CD4-positive, alpha-beta memory T cell (primary cell): Measurements from ENCODE around the gene TMEM169. TPM values are rescaled to one million over a fixed set of nuclear protein-coding genes. Genes with fewer than 3 reads are reported as not detected.

Experiments
- CTCF ChIA-PET: fragments of 350-600 bp; sonication (Branson Sonifier 250); formaldehyde crosslinking; loops from one replicate; lab custom pipeline; 2021; ENCODE audit warnings: inconsistent platforms; ENCODE audit not compliant: partially characterized antibody; lab: Charles Lee
- POLR2A ChIA-PET: fragments of 350-600 bp; sonication (Branson Sonifier 250); formaldehyde crosslinking; loops from one replicate; lab custom pipeline; 2021; ENCODE audit not compliant: partially characterized antibody; lab: Charles Lee
- DNase-seq, 5 donors: peaks; one replicate each; pipeline versions ENCODE4 v3.0.0 to v3.0.0-alpha.2; 2020 to 2022; ENCODE audit warnings: mixed read lengths in 1 of 5
- H3K27ac ChIP-seq: one replicate; pipeline ENCODE4 v1.7.0; 2013; ENCODE audit warnings: low read depth, low read length
- H3K27me3 ChIP-seq: 2 replicates; pipeline ENCODE4 v1.7.0; 2013; ENCODE audit warnings: mild to moderate bottlenecking, low read length, moderate library complexity; ENCODE audit not compliant: insufficient read depth
- H3K36me3 ChIP-seq: 2 replicates; pipeline ENCODE4 v1.7.0; 2013; ENCODE audit warnings: mild to moderate bottlenecking, low read length, moderate library complexity; ENCODE audit not compliant: insufficient read depth
- H3K4me1 ChIP-seq: 2 replicates; pipeline ENCODE4 v1.7.0; 2013; ENCODE audit warnings: mild to moderate bottlenecking, low read length, moderate library complexity; ENCODE audit not compliant: insufficient read depth
- H3K4me3 ChIP-seq, 2 donors: one replicate each; pipeline ENCODE4 v1.7.0; 2013; ENCODE audit warnings: low read length in 2 of 2, mild to moderate bottlenecking in 1 of 2
- H3K9me3 ChIP-seq, 2 donors: one replicate each; pipeline ENCODE4 v1.7.0; 2013; ENCODE audit warnings: low read length in 2 of 2, control low read depth in 1 of 2; ENCODE audit not compliant: control insufficient read depth in 1 of 2
- H3K27ac Mint-ChIP-seq, 7 donors: one replicate each; pipeline ENCODE4 v1.8.0; 2020 to 2021; ENCODE audit warnings: mixed read lengths in 7 of 7, mild to moderate bottlenecking in 6 of 7, inconsistent platforms in 3 of 7, moderate library complexity in 3 of 7
- H3K27me3 Mint-ChIP-seq, 2 donors: one replicate each; pipeline ENCODE4 v1.8.0; 2020 to 2021; ENCODE audit warnings: mixed read lengths in 2 of 2
- H3K36me3 Mint-ChIP-seq, 2 donors: one replicate each; pipeline ENCODE4 v1.8.0; 2020 to 2021; ENCODE audit warnings: mixed read lengths in 2 of 2, inconsistent platforms in 1 of 2, mild to moderate bottlenecking in 1 of 2
- H3K4me1 Mint-ChIP-seq, 4 donors: one replicate each; pipeline ENCODE4 v1.8.0; 2020 to 2021; ENCODE audit warnings: mixed read lengths in 4 of 4, mild to moderate bottlenecking in 1 of 4
- H3K4me3 Mint-ChIP-seq, 8 donors: one replicate each; pipeline ENCODE4 v1.8.0; 2020 to 2021; ENCODE audit warnings: mixed read lengths in 8 of 8, mild to moderate bottlenecking in 7 of 8, moderate library complexity in 6 of 8, inconsistent platforms in 3 of 8
- H3K9me3 Mint-ChIP-seq, 8 donors: one replicate each; pipeline ENCODE4 v1.8.0; 2020 to 2021; ENCODE audit warnings: mixed read lengths in 8 of 8, mild to moderate bottlenecking in 5 of 8, inconsistent platforms in 3 of 8, moderate library complexity in 1 of 8
- intact Hi-C: fragments of 100-400 bp; cut with micrococcal nuclease; formaldehyde crosslinking; loops from one replicate; pipeline ENCODE4 v1.15.1; 2023
- polyA plus RNA-seq, 2 donors: library from polyadenylated mRNA; unstranded; fragments of 300-500 nt; fragmentation: Illumina TruSeq; gene quantifications; one replicate each; pipeline ENCODE4 v1.2.3, GENCODE V29; 2021
- total RNA-seq, 2 experiments: library from RNA; stranded (reverse); gene quantifications; one replicate each; pipeline ENCODE4 v1.2.3, GENCODE V29; 2021

Gene TMEM169
- total and polyA plus RNA-seq, 4 experiments from 2014 or later = 2.0 to 5.1 (median 3.0) TPM

DNA sequence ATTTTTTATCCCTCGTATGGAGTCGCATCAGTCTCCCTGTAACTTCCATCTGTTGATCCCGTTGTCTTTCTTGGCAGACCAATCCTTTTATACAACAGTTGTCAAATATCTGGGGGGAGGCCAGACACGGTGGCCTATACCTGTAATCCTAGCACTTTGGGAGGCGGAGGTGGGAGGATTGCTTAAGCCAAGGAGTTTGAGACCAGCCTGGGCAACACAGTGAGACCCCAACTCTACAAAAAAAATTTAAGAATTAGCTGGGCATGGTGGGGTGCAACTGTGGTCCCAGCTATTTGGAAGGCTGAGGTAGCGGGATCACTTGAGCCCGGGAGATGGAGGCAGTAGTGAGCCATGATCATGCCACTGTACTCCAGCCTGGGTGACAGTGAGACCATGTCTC, 29.4 kb downstream of the TMEM169 start:
- Histone ChIP-seq H3K4me1 (peaks cover 66% of the 10 kb centered on the region), H3K36me3 (peaks cover 37% of the 10 kb centered on the region), H3K4me3 (no peak overlapping the region), H3K27me3 (no peaks in the 10 kb centered on the region), H3K9me3 (no peaks in the 10 kb centered on the region), H3K27ac (peak overlapping the region; percentile 98)
- ChIA-PET POLR2A (interaction anchor here (0.9 to 4.2 kb wide), 3 partner anchors 18 to 53 kb away, joined by 3 to 39 read pairs (median 35); partner anchors contain the start of genes PECR and TMEM169), CTCF (interaction anchor here (0.6 to 5.0 kb wide), 8 partner anchors 27 to 293 kb away, joined by 3 to 64 read pairs (median 7); partner anchors contain the start of genes PECR and TMEM169)
- H3K36me3 Mint-ChIP-seq = peaks cover 40 to 63% of the 10 kb centered on the region in 2 donors
- H3K27ac Mint-ChIP-seq = peak overlapping the region in 6 of 7 donors; percentile 71 to 100 (median 92)
- H3K27me3 Mint-ChIP-seq = peaks cover 2 to 3% of the 10 kb centered on the region in 2 donors
- H3K9me3 Mint-ChIP-seq = peaks cover 0 to 9% (median 0%) of the 10 kb centered on the region in 8 donors
- H3K4me3 Mint-ChIP-seq = peak overlapping the region in 5 of 8 donors; percentile 34 to 100 (median 100)
- intact Hi-C loops = loop anchor here (5.0 to 10.0 kb wide), 2 partner anchors 76 to 386 kb away; partner anchors contain the start of gene RPL37A
- DNase-seq = no peak
- H3K4me1 Mint-ChIP-seq = peaks cover 48 to 78% (median 64%) of the 10 kb centered on the region in 4 donors

DNA sequence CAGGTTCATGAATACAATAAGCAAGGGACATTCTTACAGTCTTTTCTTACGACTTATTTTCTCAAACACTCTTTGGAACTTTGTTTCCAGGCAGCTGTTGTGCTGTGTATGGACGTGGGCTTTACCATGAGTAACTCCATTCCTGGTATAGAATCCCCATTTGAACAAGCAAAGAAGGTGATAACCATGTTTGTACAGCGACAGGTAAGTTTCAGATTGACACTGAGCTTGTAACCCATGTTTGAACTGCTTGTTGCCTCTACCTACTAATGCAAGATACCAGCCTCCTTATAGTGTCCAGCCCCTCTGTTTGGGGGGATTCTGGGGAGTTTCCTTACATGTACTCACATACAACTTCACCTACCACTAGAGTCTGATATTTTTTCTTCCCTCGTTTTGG, 31.2 kb downstream of the TMEM169 start:
- Mint-ChIP-seq H3K27me3 (peaks cover 2% of the 10 kb centered on the region in 2 donors), H3K27ac (peak overlapping the region in 6 of 7 donors; percentile 4 to 100 (median 56)), H3K9me3 (peaks cover 0 to 9% (median 0%) of the 10 kb centered on the region in 8 donors), H3K4me3 (peak overlapping the region in 1 of 8 donors; percentile 15), H3K36me3 (peaks cover 50 to 81% of the 10 kb centered on the region in 2 donors), H3K4me1 (peaks cover 62 to 95% (median 79%) of the 10 kb centered on the region in 4 donors)
- Histone ChIP-seq H3K4me3 (no peak overlapping the region), H3K27me3 (no peaks in the 10 kb centered on the region), H3K4me1 (peaks cover 84% of the 10 kb centered on the region), H3K27ac (peak overlapping the region; percentile 6), H3K9me3 (no peaks in the 10 kb centered on the region), H3K36me3 (peaks cover 52% of the 10 kb centered on the region)
- intact Hi-C loops = loop anchor here (5.0 to 10.0 kb wide), 2 partner anchors 78 to 384 kb away; partner anchors contain the start of gene RPL37A
- ChIA-PET POLR2A (interaction anchor here (0.8 to 4.2 kb wide), 4 partner anchors 18 to 79 kb away, joined by 3 to 39 read pairs (median 5); partner anchors contain the start of genes PECR and TMEM169), CTCF (interaction anchor here (1.1 to 3.1 kb wide), 9 partner anchors 10 to 80 kb away, joined by 3 to 20 read pairs (median 6); partner anchors contain the start of genes PECR and TMEM169)
- DNase-seq = no peak

DNA sequence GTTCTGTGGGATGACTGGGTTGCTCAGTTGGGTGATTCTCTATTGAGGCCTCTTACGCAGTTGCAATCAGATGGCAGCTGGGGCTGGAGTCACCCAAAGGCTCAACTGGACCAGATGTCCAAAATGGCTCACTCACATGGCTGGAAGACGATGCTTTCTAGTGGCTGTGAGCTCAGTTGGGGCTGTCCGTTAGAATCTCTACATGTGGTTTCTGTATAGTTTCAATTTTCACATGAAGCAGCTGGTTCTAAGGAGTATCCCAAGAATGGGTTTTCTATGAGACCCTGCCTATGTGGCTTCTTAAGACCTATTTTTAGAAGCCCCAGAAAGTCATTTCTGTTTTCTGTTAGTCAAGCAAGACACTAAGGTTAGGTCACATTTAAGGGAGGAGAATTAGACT, 31.9 kb downstream of the TMEM169 start:
- Histone ChIP-seq H3K4me1 (peaks cover 87% of the 10 kb centered on the region), H3K36me3 (peaks cover 58% of the 10 kb centered on the region), H3K27ac (peak overlapping the region; percentile 6), H3K4me3 (no peak overlapping the region), H3K27me3 (no peaks in the 10 kb centered on the region), H3K9me3 (no peaks in the 10 kb centered on the region)
- H3K9me3 Mint-ChIP-seq = peaks cover 0 to 9% (median 0%) of the 10 kb centered on the region in 8 donors
- H3K27me3 Mint-ChIP-seq = peaks cover 2% of the 10 kb centered on the region in 2 donors
- no peak for DNase-seq
- peak overlapping the region in 1 of 8 donors; percentile 28 for H3K4me3 Mint-ChIP-seq
- intact Hi-C loops = loop anchor here (5.0 to 10.0 kb wide), 2 partner anchors 79 to 384 kb away; partner anchors contain the start of gene RPL37A
- POLR2A ChIA-PET = interaction anchor here (0.8 to 4.2 kb wide), 5 partner anchors 18 to 80 kb away, joined by 3 to 39 read pairs (median 4); partner anchors contain the start of genes PECR and TMEM169
- CTCF ChIA-PET = interaction anchor here (1.1 to 3.1 kb wide), 18 partner anchors 10 to 93 kb away, joined by 3 to 20 read pairs (median 6); partner anchors contain the start of genes PECR and TMEM169
- peaks cover 64 to 95% (median 81%) of the 10 kb centered on the region in 4 donors for H3K4me1 Mint-ChIP-seq
- H3K36me3 Mint-ChIP-seq = peaks cover 54 to 87% of the 10 kb centered on the region in 2 donors
- peak overlapping the region in 6 of 7 donors; percentile 42 to 100 (median 93) for H3K27ac Mint-ChIP-seq

DNA sequence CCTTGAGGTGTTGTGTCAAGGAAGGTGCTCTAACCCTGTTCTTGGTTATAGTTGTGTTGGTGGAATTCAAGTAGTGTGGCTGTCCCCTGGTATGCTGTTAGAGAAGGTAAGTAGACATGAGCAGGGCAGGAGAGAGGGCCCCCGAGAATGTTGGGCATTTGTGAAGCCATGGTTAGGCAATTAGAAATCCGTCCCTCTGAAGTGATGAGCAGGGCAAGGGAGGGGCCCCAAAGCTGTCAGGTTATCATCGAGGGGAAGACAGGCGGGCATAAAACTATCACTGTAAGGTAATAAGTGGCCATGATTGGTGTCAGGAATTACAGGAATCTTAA, 32.6 kb downstream of the TMEM169 start:
- Mint-ChIP-seq H3K36me3 (peaks cover 58 to 91% of the 10 kb centered on the region in 2 donors), H3K4me1 (peaks cover 65 to 95% (median 79%) of the 10 kb centered on the region in 4 donors), H3K9me3 (peaks cover 0 to 4% (median 0%) of the 10 kb centered on the region in 8 donors), H3K4me3 (peak overlapping the region in 7 of 8 donors; percentile 91 to 98 (median 94)), H3K27ac (peak overlapping the region; percentile 96 to 100 (median 98)), H3K27me3 (no peaks in the 10 kb centered on the region)
- Histone ChIP-seq H3K4me1 (peaks cover 93% of the 10 kb centered on the region), H3K4me3 (no peak overlapping the region), H3K9me3 (no peaks in the 10 kb centered on the region), H3K27ac (peak overlapping the region; percentile 27), H3K27me3 (no peaks in the 10 kb centered on the region), H3K36me3 (peaks cover 65% of the 10 kb centered on the region)
- intact Hi-C loops = loop anchor here (1.0 to 10.0 kb wide), 5 partner anchors 32 to 383 kb away; partner anchors contain the start of genes RPL37A and SMARCAL1
- POLR2A ChIA-PET = interaction anchor here (0.7 to 4.2 kb wide), 6 partner anchors 17 to 298 kb away, joined by 3 to 39 read pairs (median 4); partner anchors contain the start of genes PECR, SMARCAL1 and TMEM169
- DNase-seq = peak in 1 of 5 donors; percentile 41
- CTCF ChIA-PET = interaction anchor here (0.6 to 3.1 kb wide), 25 partner anchors 9 to 99 kb away, joined by 3 to 20 read pairs (median 4); partner anchors contain the start of genes PECR and TMEM169

DNA sequence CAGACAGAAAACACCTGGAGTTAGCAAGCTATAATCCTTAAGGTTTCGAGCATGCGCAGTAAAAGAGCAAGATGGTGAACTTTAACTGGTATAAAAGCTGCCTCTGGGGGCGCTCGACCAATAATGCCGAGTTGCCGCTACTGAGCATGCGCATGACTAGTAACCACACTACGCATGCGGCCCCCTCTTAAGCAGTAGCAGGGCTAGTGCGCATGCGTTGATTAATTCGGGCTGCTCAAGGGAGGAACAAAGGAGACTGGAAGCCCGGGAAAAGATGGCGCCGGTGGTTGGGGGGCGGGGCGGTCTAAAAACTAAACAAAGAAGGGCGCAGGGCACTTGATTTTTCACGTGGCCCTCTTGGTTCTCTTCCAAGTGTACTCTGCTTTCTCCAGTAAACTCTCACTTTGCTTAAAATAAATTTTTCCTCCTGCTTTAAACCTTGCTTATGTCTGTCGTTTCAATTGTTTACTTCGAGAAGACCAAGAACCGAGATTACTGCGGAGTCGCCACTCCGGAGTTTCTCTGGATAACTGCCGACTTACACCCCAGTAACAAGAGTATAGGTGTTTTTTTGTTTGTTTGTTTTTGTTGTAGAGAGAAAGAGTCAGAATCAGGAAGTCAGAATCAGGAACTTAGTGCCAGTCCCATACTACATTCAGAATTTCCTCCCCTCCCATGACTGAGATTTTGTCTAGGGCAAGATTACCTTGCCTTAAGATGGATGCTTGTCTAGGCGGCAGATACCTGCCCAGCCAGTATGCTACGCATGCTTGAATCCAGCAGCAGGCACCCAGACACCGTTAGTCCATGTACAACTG, 33.2 kb downstream of the TMEM169 start:
- H3K27ac ChIP-seq = peak overlapping the region; percentile 70
- H3K4me1 Mint-ChIP-seq = peaks cover 68 to 95% (median 81%) of the 10 kb centered on the region in 4 donors
- H3K4me3 ChIP-seq = peak overlapping the region; percentile 38 to 60
- H3K36me3 Mint-ChIP-seq = peaks cover 62 to 92% of the 10 kb centered on the region in 2 donors
- no peaks in the 10 kb centered on the region for H3K27me3 ChIP-seq
- intact Hi-C loops = loop anchor here (1.0 to 10.0 kb wide), 5 partner anchors 33 to 382 kb away; partner anchors contain the start of genes RPL37A and SMARCAL1
- CTCF ChIA-PET = interaction anchor here (0.6 to 3.1 kb wide), 25 partner anchors 9 to 99 kb away, joined by 3 to 20 read pairs (median 4); partner anchors contain the start of genes PECR and TMEM169
- H3K27ac Mint-ChIP-seq = peak overlapping the region; percentile 96 to 100 (median 98)
- POLR2A ChIA-PET = interaction anchor here (0.7 to 4.2 kb wide), 6 partner anchors 17 to 297 kb away, joined by 3 to 39 read pairs (median 4); partner anchors contain the start of genes PECR, SMARCAL1 and TMEM169
- H3K9me3 Mint-ChIP-seq = peaks cover 0 to 4% (median 0%) of the 10 kb centered on the region in 8 donors
- H3K9me3 ChIP-seq = no peaks in the 10 kb centered on the region
- peaks cover 96% of the 10 kb centered on the region for H3K4me1 ChIP-seq
- peak; percentile 96 to 98 (median 96) for DNase-seq
- peak overlapping the region; percentile 89 to 98 (median 94) for H3K4me3 Mint-ChIP-seq
- H3K27me3 Mint-ChIP-seq = no peaks in the 10 kb centered on the region
- peaks cover 71% of the 10 kb centered on the region for H3K36me3 ChIP-seq

DNA sequence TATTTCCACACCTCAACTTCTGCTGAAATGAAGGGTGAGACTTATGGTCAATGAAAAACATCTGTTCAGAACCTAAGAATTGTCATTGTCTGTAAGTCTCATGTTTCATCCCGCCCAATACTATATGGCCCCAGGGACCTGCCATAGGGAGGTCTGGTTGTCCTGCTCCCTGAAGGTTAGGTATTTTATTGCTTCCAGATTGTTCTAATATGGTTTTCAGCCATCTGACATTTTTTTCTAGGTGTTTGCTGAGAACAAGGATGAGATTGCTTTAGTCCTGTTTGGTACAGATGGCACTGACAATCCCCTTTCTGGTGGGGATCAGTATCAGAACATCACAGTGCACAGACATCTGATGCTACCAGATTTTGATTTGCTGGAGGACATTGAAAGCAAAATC, 34.7 kb downstream of the TMEM169 start:
- H3K4me3 ChIP-seq = no peak overlapping the region
- no peak overlapping the region for H3K27ac ChIP-seq
- H3K4me1 Mint-ChIP-seq = peaks cover 64 to 90% (median 77%) of the 10 kb centered on the region in 4 donors
- no peaks in the 10 kb centered on the region for H3K27me3 ChIP-seq
- no peak for DNase-seq
- CTCF ChIA-PET = no interaction called here
- peaks cover 0 to 4% (median 0%) of the 10 kb centered on the region in 8 donors for H3K9me3 Mint-ChIP-seq
- peak overlapping the region in 6 of 8 donors; percentile 3 to 93 (median 45) for H3K4me3 Mint-ChIP-seq
- H3K27ac Mint-ChIP-seq = peak overlapping the region in 5 of 7 donors; percentile 22 to 100 (median 35)
- peaks cover 90% of the 10 kb centered on the region for H3K4me1 ChIP-seq
- intact Hi-C loops = loop anchor here (10.0 kb wide), 1 partner anchor 82 kb away; no protein-coding TSS in a partner anchor
- no peaks in the 10 kb centered on the region for H3K9me3 ChIP-seq
- H3K36me3 ChIP-seq = peaks cover 74% of the 10 kb centered on the region
- POLR2A ChIA-PET = no interaction called here
- H3K27me3 Mint-ChIP-seq = no peaks in the 10 kb centered on the region
- peaks cover 64 to 92% of the 10 kb centered on the region in 2 donors for H3K36me3 Mint-ChIP-seq
